GM12878 (cell line): ENCODE data around the gene UXT. TPM values are rescaled to one million over a fixed set of nuclear protein-coding genes. Genes with fewer than 3 reads are reported as not detected.

ENCODE experiments used
- ATAC-seq: fragments of 200-7000 bp; cut with Tn5 transposase; 3 replicates; pipeline ENCODE4 v1.9.1; 2020; ENCODE audit warnings: mild to moderate bottlenecking, moderate library complexity
- BruUV-seq: library from RNA; stranded (reverse); fragments of 400-500 nt; replicated peaks from 2 replicates; lab custom pipeline; 2021; lab: Mats Ljungman, UMichigan
- CTCF ChIA-PET: fragments of 300-600 bp; sonication (Branson Sonifier 250); formaldehyde crosslinking; extraction: SDS; loops from one replicate; lab custom pipeline; 2021; ENCODE audit warnings: inconsistent platforms; lab: Yijun Ruan, JAX
- POLR2A ChIA-PET: fragments of 350-600 bp; formaldehyde crosslinking; extraction: SDS; loops from one replicate; lab custom pipeline; 2021; ENCODE audit warnings: inconsistent platforms; lab: Charles Lee
- RAD21 ChIA-PET: fragments of 300-600 bp; sonication (Branson Sonifier 250); formaldehyde crosslinking; loops from one replicate; lab custom pipeline; 2023; ENCODE audit warnings: antibody characterized with exemption; ENCODE audit not compliant: unreplicated experiment; lab: Charles Lee
- SMC1A ChIA-PET: fragments of 300-600 bp; sonication (Branson Sonifier 250); formaldehyde crosslinking; loops from one replicate; lab custom pipeline; 2023; ENCODE audit not compliant: unreplicated experiment, uncharacterized antibody; lab: Charles Lee
- DNase-seq: peaks from one replicate; pipeline ENCODE4 v3.0.0-alpha.2; 2011; ENCODE audit warnings: low read depth, low spot score
- FAIRE-seq: peaks from 3 replicates; lab custom pipeline; 2011; peaks lifted over from hg19 to GRCh38; lab: Jason Lieb, UNC
- H2AFZ ChIP-seq: 2 replicates; pipeline ENCODE4 v1.6.0; 2011; ENCODE audit warnings: low read depth, low read length, control low read depth; ENCODE audit not compliant: control insufficient read depth
- H3K27ac ChIP-seq: 2 replicates; pipeline ENCODE4 v1.5.1; 2011; ENCODE audit warnings: control low read depth; ENCODE audit not compliant: control insufficient read depth, insufficient read depth
- H3K27me3 ChIP-seq, 2 experiments: replicated peaks in 1 of 2; 2 replicates each; pipeline versions ENCODE4 v1.6.0 to v1.6.1; 2011; ENCODE audit warnings: low read length in 1 of 2; ENCODE audit not compliant: control insufficient read depth in 2 of 2, insufficient read depth in 2 of 2
- H3K36me3 ChIP-seq, 2 experiments: 2 replicates each; pipeline ENCODE4 v1.5.1; 2011; ENCODE audit warnings: low read length in 1 of 2; ENCODE audit not compliant: control insufficient read depth in 2 of 2, insufficient read depth in 2 of 2
- H3K4me1 ChIP-seq: 2 replicates; pipeline ENCODE4 v1.6.1; 2011; ENCODE audit warnings: mild to moderate bottlenecking, low read length, moderate library complexity, mixed read lengths; ENCODE audit not compliant: control insufficient read depth, insufficient read depth
- H3K4me2 ChIP-seq: 2 replicates; pipeline ENCODE4 v1.6.0; 2011; ENCODE audit warnings: control low read depth; ENCODE audit not compliant: control insufficient read depth, insufficient read depth
- H3K4me3 ChIP-seq: fragments of 200-600 bp; sonication (generic); 2 replicates; pipeline ENCODE4 v1.5.1; 2016
- H3K79me2 ChIP-seq: 2 replicates; pipeline ENCODE4 v1.6.0; 2011; ENCODE audit warnings: low read length; ENCODE audit not compliant: control insufficient read depth, insufficient read depth
- H3K9ac ChIP-seq: 2 replicates; pipeline ENCODE4 v1.8.0; 2011; ENCODE audit warnings: low read length, control low read depth, mixed read lengths; ENCODE audit not compliant: control insufficient read depth, insufficient read depth
- H3K9me3 ChIP-seq: replicated peaks from 3 replicates; pipeline ENCODE4 v1.5.1; 2011; ENCODE audit warnings: mild to moderate bottlenecking, low read length; ENCODE audit not compliant: control insufficient read depth, insufficient read depth
- H4K20me1 ChIP-seq: 2 replicates; pipeline ENCODE4 v1.6.0; 2011; ENCODE audit not compliant: control insufficient read depth, insufficient read depth
- BHLHE40 ChIP-seq, 2 experiments: fragments of 450-650 bp in 1 of 2; IDR thresholded peaks; 2 replicates each; pipeline ENCODE4 v1.6.1; 2011 to 2017; ENCODE audit warnings: low read depth in 2 of 2, borderline replicate concordance in 1 of 2, improper control_type of control experiment in 1 of 2, low read length in 1 of 2, mild to moderate bottlenecking in 1 of 2
- HDGF ChIP-seq: fragments of 450-650 bp; IDR thresholded peaks from 2 replicates; pipeline ENCODE4 v1.6.1; 2016; ENCODE audit warnings: antibody characterized with exemption
- MEF2B ChIP-seq: fragments of 450-650 bp; IDR thresholded peaks from 2 replicates; pipeline ENCODE4 v1.6.1; 2018; ENCODE audit warnings: mild to moderate bottlenecking, moderate library complexity; ENCODE audit not compliant: partially characterized antibody, poor library complexity, severe bottlenecking
- NR2C2 ChIP-seq: IDR thresholded peaks from 2 replicates; pipeline ENCODE4 v1.6.1; 2011; ENCODE audit warnings: borderline replicate concordance, low read depth; ENCODE audit not compliant: control insufficient read depth, insufficient read length
- RAD21 ChIP-seq: IDR thresholded peaks from 2 replicates; pipeline ENCODE4 v1.6.1; 2011; ENCODE audit warnings: mild to moderate bottlenecking, low read depth, low read length, moderate library complexity; ENCODE audit not compliant: insufficient read depth
- SMC3 ChIP-seq: IDR thresholded peaks from 2 replicates; pipeline ENCODE4 v1.6.1; 2011; ENCODE audit warnings: low read length, improper control_type of control experiment, borderline replicate concordance
- SUPT20H ChIP-seq: IDR thresholded peaks from 2 replicates; pipeline ENCODE4 v1.6.1; 2011; ENCODE audit warnings: low read depth, mild to moderate bottlenecking, low read length, moderate library complexity, borderline replicate concordance; ENCODE audit not compliant: control insufficient read depth
- TBL1XR1 ChIP-seq: IDR thresholded peaks from 2 replicates; pipeline ENCODE4 v1.6.1; 2012; ENCODE audit warnings: low read depth, low read length, improper control_type of control experiment
- TCF12 ChIP-seq: IDR thresholded peaks from 2 replicates; pipeline ENCODE4 v1.6.1; 2011; ENCODE audit warnings: low read depth, mild to moderate bottlenecking, low read length
- WGBS: methylation state at CpG from one replicate; pipeline ENCODE4 v1.1.6; 2016; ENCODE audit warnings: low lambda C conversion rate; ENCODE audit not compliant: insufficient replicate concordance, insufficient coverage; ENCODE audit errors: missing lambda C conversion rate; 5-methylcytosine and 5-hydroxymethylcytosine counted together
- in situ Hi-C: fragments of 300-500 bp; cut with MboI; formaldehyde crosslinking; loops from 9 replicates; pipeline ENCODE4 v1.14.3; 2018; ENCODE audit warnings: mixed read lengths
- intact Hi-C: fragments of 100-400 bp; cut with micrococcal nuclease; formaldehyde crosslinking; loops from one replicate; pipeline ENCODE4 v1.14.2; 2022; ENCODE audit not compliant: unreplicated experiment
- polyA plus RNA-seq, 11 experiments: library from polyadenylated mRNA; depleted of rRNA in 4 of 11; unstranded in 6 of 11; stranded (reverse) in 5 of 11; fragments of >200 nt; fragmentation: Nextera tagmentation in 4 of 11; fragmentation: Illumina TruSeq in 1 of 11; extraction: Ambion mirVana in 4 of 11; extraction: Trizol in 1 of 11; gene quantifications; 1 replicate in 1 of 11; 2 replicates in 10 of 11; pipeline versions ENCODE4 v1.2.1 to v1.2.3, GENCODE V29; 2011 to 2016; ENCODE audit warnings: inconsistent platforms in 2 of 11, missing spikeins in 2 of 11, low read depth in 1 of 11
- total RNA-seq, 4 experiments: library from RNA; depleted of rRNA in 3 of 4; stranded (reverse); fragments of >200 nt in 3 of 4; fragmentation: Illumina TruSeq in 1 of 4; extraction: Trizol in 1 of 4; gene quantifications; 2 replicates each; pipeline versions ENCODE4 v1.2.1 to v1.2.3, GENCODE V29; 2013 to 2021
- TF ChIP-seq, protein P1 (sequence below), 3 experiments: IDR thresholded peaks in 2 of 3; conservative IDR thresholded peaks in 1 of 3; 2 replicates each; pipeline ENCODE4 v1.5.1; 2011; ENCODE audit warnings: low read depth in 3 of 3, low read length in 3 of 3, mild to moderate bottlenecking in 3 of 3, control low read depth in 2 of 3, moderate library complexity in 2 of 3, inconsistent platforms in 1 of 3, mixed read lengths in 1 of 3; ENCODE audit not compliant: control insufficient read depth in 2 of 3, insufficient read depth in 1 of 3; ENCODE audit errors: extremely low read depth in 1 of 3
- TF ChIP-seq, protein P2 (sequence below): fragments of 450-650 bp; IDR thresholded peaks from 2 replicates; pipeline ENCODE4 v1.6.1; 2016; ENCODE audit warnings: mild to moderate bottlenecking

Gene UXT
- total and polyA plus RNA-seq, 10 of the 15 experiments (the other 5 are each of a cell fraction or from before 2014, with no cell fraction given): 105 to 245 (median 206) TPM

DNA sequence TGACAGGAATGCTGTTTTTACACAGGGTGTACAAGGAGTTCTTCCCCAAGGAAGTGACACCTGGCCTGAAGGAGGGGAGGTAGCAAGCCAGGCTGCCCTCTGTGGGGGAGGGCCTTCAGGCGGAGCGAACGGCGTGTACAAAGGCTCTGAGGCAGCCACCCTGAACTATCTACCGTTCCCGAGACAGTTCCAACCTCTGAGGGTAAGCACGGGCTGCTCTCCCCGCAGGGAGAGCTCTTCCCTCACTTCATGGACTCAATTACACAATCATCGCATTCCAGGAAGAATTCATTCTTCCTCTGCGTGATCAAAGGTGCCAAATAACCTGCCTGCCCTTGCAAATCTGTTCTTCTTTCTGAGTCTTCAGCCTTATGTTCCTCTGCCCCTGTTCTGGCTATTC, 13.4 kb downstream of the UXT start (continued):
- TF ChIP-seq, protein P1, sequence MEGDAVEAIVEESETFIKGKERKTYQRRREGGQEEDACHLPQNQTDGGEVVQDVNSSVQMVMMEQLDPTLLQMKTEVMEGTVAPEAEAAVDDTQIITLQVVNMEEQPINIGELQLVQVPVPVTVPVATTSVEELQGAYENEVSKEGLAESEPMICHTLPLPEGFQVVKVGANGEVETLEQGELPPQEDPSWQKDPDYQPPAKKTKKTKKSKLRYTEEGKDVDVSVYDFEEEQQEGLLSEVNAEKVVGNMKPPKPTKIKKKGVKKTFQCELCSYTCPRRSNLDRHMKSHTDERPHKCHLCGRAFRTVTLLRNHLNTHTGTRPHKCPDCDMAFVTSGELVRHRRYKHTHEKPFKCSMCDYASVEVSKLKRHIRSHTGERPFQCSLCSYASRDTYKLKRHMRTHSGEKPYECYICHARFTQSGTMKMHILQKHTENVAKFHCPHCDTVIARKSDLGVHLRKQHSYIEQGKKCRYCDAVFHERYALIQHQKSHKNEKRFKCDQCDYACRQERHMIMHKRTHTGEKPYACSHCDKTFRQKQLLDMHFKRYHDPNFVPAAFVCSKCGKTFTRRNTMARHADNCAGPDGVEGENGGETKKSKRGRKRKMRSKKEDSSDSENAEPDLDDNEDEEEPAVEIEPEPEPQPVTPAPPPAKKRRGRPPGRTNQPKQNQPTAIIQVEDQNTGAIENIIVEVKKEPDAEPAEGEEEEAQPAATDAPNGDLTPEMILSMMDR (IDR thresholded peaks at IDR 0.05 in 2 of 3, conservative IDR thresholded peaks at IDR 0.05 in 1 of 3; ENCODE audit: control insufficient read depth in 2 of 3, extremely low read depth in 1 of 3, insufficient read depth in 1 of 3, low read depth in 3 of 3, low read length in 3 of 3): no peak
- no peak for TF ChIP-seq MEF2B
- TF ChIP-seq, all 136 proteins: peak for 0

DNA sequence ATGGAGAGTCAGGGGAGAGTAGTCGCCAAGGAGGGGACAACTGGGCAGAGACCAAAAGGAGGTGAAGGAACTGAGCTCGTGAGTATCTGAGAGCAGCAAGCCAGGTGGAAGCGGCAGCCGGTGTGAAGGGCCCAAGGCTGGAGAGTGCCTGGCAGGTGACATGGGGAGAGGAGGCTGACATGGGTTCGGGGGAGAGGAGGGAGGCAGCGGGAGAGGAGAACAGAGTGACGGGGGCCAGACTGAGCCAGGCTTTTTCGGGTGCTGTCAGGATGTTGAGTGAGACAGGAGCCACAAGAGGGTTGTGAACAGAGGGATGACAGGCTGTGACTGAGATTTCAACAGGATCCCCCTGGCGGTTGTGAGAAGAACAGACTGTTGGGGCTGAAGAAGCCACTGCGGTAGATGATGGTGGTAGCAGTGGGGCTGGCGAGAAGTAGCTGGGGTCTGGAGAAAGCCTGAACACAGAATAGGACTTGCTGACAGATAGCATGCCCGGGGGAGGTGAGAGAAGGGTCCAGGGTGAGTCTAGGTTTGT, 14.4 kb downstream of the UXT start:
- intact Hi-C loops: loop anchor here (2.0 kb wide), 2 partner anchors 82 to 454 kb away; no protein-coding TSS in a partner anchor
- H3K4me3 ChIP-seq: no peak overlapping the region
- H3K27me3 ChIP-seq: no peaks in the 10 kb centered on the region
- RAD21 ChIA-PET: interaction anchor here (0.6 to 1.8 kb wide), 7 partner anchors 10 to 139 kb away, joined by 3 to 6 read pairs (median 4); no protein-coding TSS in a partner anchor
- no peaks in the 10 kb centered on the region for H4K20me1 ChIP-seq
- DNase-seq (no peak), ATAC-seq (peak; percentile 90)
- H3K36me3 ChIP-seq: peaks cover 0 to 4% of the 10 kb centered on the region in 2 experiments; a peak in 3 of 4 replicates
- no peaks in the 10 kb centered on the region; the same call in 1 of the 2 replicates for H3K4me1 ChIP-seq
- H3K4me2 ChIP-seq: 0 out of 2 replicates have a peak overlapping the region, but pooled peaks have one; percentile 27
- TF ChIP-seq RAD21 (peak; percentile 19; the same call in 1 of the 2 replicates), BHLHE40 (IDR thresholded peaks at IDR 0.05; ENCODE audit: borderline replicate concordance in 1 of 2, low read depth in 2 of 2, low read length in 1 of 2) (no peak), NR2C2 (no peak), TCF12 (no peak), HDGF (peak; percentile 80), SMC3 (peak; percentile 43; the same call in 1 of the 2 replicates), SUPT20H (no peak), TBL1XR1 (no peak)
- TF ChIP-seq, protein P2, sequence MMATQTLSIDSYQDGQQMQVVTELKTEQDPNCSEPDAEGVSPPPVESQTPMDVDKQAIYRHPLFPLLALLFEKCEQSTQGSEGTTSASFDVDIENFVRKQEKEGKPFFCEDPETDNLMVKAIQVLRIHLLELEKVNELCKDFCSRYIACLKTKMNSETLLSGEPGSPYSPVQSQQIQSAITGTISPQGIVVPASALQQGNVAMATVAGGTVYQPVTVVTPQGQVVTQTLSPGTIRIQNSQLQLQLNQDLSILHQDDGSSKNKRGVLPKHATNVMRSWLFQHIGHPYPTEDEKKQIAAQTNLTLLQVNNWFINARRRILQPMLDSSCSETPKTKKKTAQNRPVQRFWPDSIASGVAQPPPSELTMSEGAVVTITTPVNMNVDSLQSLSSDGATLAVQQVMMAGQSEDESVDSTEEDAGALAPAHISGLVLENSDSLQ: 0 out of 2 replicates have a peak, but pooled peaks have one; percentile 25
- TF ChIP-seq, protein P1 (IDR thresholded peaks at IDR 0.05 in 2 of 3, conservative IDR thresholded peaks at IDR 0.05 in 1 of 3; ENCODE audit: control insufficient read depth in 2 of 3, extremely low read depth in 1 of 3, insufficient read depth in 1 of 3, low read depth in 3 of 3, low read length in 3 of 3): peak; percentile 39 to 59 (median 51); a peak in 4 of 6 replicates
- TF ChIP-seq, all 136 proteins: peak for 5
- BruUV-seq: no TSS peak
- peaks cover 24% of the 10 kb centered on the region for H3K79me2 ChIP-seq
- SMC1A ChIA-PET: interaction anchor here (0.7 to 2.0 kb wide), 7 partner anchors 11 to 105 kb away, joined by 3 to 9 read pairs (median 4); partner anchors contain the start of genes CFP and TIMP1
- FAIRE-seq: no peak
- WGBS: 55% methylated on average over 12 of the region's 12 CpGs
- H2AFZ ChIP-seq: no peak overlapping the region
- CTCF ChIA-PET: interaction anchor here (0.6 to 3.4 kb wide), 20 partner anchors 12 to 199 kb away, joined by 3 to 16 read pairs (median 4); partner anchors contain the start of gene CFP
- H3K27ac ChIP-seq: no peak overlapping the region
- in situ Hi-C loops: loop anchor here (10.0 kb wide), 2 partner anchors 80 to 430 kb away; partner anchors contain the start of genes ARAF and CDK16
- POLR2A ChIA-PET: interaction anchor here (0.6 to 1.6 kb wide), 4 partner anchors 11 to 146 kb away, joined by 4 to 6 read pairs (median 5); no protein-coding TSS in a partner anchor
- peaks cover 2% of the 10 kb centered on the region; the same call in 2 of the 3 replicates for H3K9me3 ChIP-seq
- no peak overlapping the region for H3K9ac ChIP-seq
